Measurements from ENCODE around the gene PREPL. TPM values are rescaled to one million over a fixed set of nuclear protein-coding genes. Genes with fewer than 3 reads are reported as not detected.

PREPL gene
- total RNA-seq, 1 experiment from 2014 or later = 43.0 TPM

- TF ChIP-seq CTCF (IDR thresholded peaks at IDR 0.05; ENCODE audit: unreplicated experiment) = no peak
- intact Hi-C loops (cut with micrococcal nuclease; ENCODE audit: unreplicated experiment) = no loop called here
- BruUV-seq (replicated peaks) = no TSS peak
- no peaks in the 10 kb centered on the region for H3K9me3 Mint-ChIP-seq (ENCODE audit: low read depth, unreplicated experiment)
- no peak for DNase-seq
- CTCF ChIA-PET = interaction anchor here (0.6 kb wide), 1 partner anchor 220 kb away, joined by 3 read pairs; no protein-coding TSS in a partner anchor
- H3K36me3 Mint-ChIP-seq (ENCODE audit: insufficient read depth, unreplicated experiment) = peaks cover 21% of the 10 kb centered on the region
- H3K4me1 Mint-ChIP-seq (ENCODE audit: low read depth, unreplicated experiment) = peaks cover 33% of the 10 kb centered on the region
- H3K4me3 Mint-ChIP-seq (ENCODE audit: low read depth, unreplicated experiment) = no peak overlapping the region
- no peaks in the 10 kb centered on the region for H3K27me3 Mint-ChIP-seq (ENCODE audit: unreplicated experiment)
- no peak overlapping the region for H3K27ac Mint-ChIP-seq (ENCODE audit: unreplicated experiment)
Measured at GRCh38 chr2:44286119-44286883, 75.0 kb downstream of the PREPL start.

GRCh38 chr2:44285174-44285573, 76.1 kb downstream of the PREPL start:
- Mint-ChIP-seq H3K27me3 (ENCODE audit: unreplicated experiment) (no peaks in the 10 kb centered on the region), H3K4me1 (ENCODE audit: low read depth, unreplicated experiment) (peaks cover 23% of the 10 kb centered on the region), H3K9me3 (ENCODE audit: low read depth, unreplicated experiment) (no peaks in the 10 kb centered on the region), H3K4me3 (ENCODE audit: low read depth, unreplicated experiment) (no peak overlapping the region), H3K36me3 (ENCODE audit: insufficient read depth, unreplicated experiment) (peaks cover 17% of the 10 kb centered on the region), H3K27ac (ENCODE audit: unreplicated experiment) (no peak overlapping the region)
- no TSS peak for BruUV-seq (replicated peaks)
- TF ChIP-seq CTCF (IDR thresholded peaks at IDR 0.05; ENCODE audit: unreplicated experiment) = no peak
- DNase-seq = no peak
- CTCF ChIA-PET = no interaction called here
- intact Hi-C loops (cut with micrococcal nuclease; ENCODE audit: unreplicated experiment) = no loop called here

GRCh38 chr2:44283116-44283666, 78.1 kb downstream of the PREPL start:
- DNase-seq = no peak
- Mint-ChIP-seq H3K4me3 (ENCODE audit: low read depth, unreplicated experiment) (no peak overlapping the region), H3K27ac (ENCODE audit: unreplicated experiment) (no peak overlapping the region), H3K4me1 (ENCODE audit: low read depth, unreplicated experiment) (peaks cover 23% of the 10 kb centered on the region), H3K36me3 (ENCODE audit: insufficient read depth, unreplicated experiment) (peaks cover 22% of the 10 kb centered on the region), H3K27me3 (ENCODE audit: unreplicated experiment) (no peaks in the 10 kb centered on the region), H3K9me3 (ENCODE audit: low read depth, unreplicated experiment) (no peaks in the 10 kb centered on the region)
- intact Hi-C loops (cut with micrococcal nuclease; ENCODE audit: unreplicated experiment) = no loop called here
- TF ChIP-seq CTCF (IDR thresholded peaks at IDR 0.05; ENCODE audit: unreplicated experiment) = no peak
- BruUV-seq (replicated peaks) = no TSS peak
- CTCF ChIA-PET = no interaction called here

- no peak for DNase-seq
- CTCF ChIA-PET = interaction anchor here (1.0 kb wide), 1 partner anchor 10 kb away, joined by 3 read pairs; no protein-coding TSS in a partner anchor
- Mint-ChIP-seq H3K27ac (ENCODE audit: unreplicated experiment) (no peak overlapping the region), H3K27me3 (ENCODE audit: unreplicated experiment) (no peaks in the 10 kb centered on the region), H3K4me1 (ENCODE audit: low read depth, unreplicated experiment) (peaks cover 30% of the 10 kb centered on the region), H3K4me3 (ENCODE audit: low read depth, unreplicated experiment) (no peak overlapping the region), H3K9me3 (ENCODE audit: low read depth, unreplicated experiment) (no peaks in the 10 kb centered on the region), H3K36me3 (ENCODE audit: insufficient read depth, unreplicated experiment) (peaks cover 22% of the 10 kb centered on the region)
- TF ChIP-seq CTCF (IDR thresholded peaks at IDR 0.05; ENCODE audit: unreplicated experiment) = no peak
- BruUV-seq (replicated peaks) = no TSS peak
- intact Hi-C loops (cut with micrococcal nuclease; ENCODE audit: unreplicated experiment) = no loop called here
Measured at GRCh38 chr2:44280869-44281268, 80.4 kb downstream of the PREPL start.

All from Calu3 (cell line).